Astrocyte (in vitro differentiated cells and primary cell): ENCODE results near the gene KCNIP2. TPM values are rescaled to one million over a fixed set of nuclear protein-coding genes. Genes with fewer than 3 reads are reported as not detected.

Experiments
- DNase-seq: peaks from one replicate; pipeline ENCODE4 v3.0.0-alpha.2; 2010; ENCODE audit warnings: low read depth
- FAIRE-seq: peaks from 2 replicates; lab custom pipeline; 2011; peaks lifted over from hg19 to GRCh38; lab: Jason Lieb, UNC
- H2AFZ ChIP-seq: 2 replicates; pipeline ENCODE4 v1.6.0; 2012; ENCODE audit warnings: low read depth, low read length, inconsistent platforms
- H3K27ac ChIP-seq: 2 replicates; pipeline ENCODE4 v1.5.1; 2011; ENCODE audit warnings: low read depth, low read length, inconsistent platforms
- H3K27me3 ChIP-seq: 2 replicates; pipeline ENCODE4 v1.6.0; 2011; ENCODE audit warnings: low read length, inconsistent platforms; ENCODE audit not compliant: insufficient read depth
- H3K36me3 ChIP-seq: 2 replicates; pipeline ENCODE4 v1.5.1; 2011; ENCODE audit warnings: low read length, inconsistent platforms; ENCODE audit not compliant: insufficient read depth
- H3K4me1 ChIP-seq: 2 replicates; pipeline ENCODE4 v1.5.1; 2011; ENCODE audit warnings: low read length, inconsistent platforms; ENCODE audit not compliant: insufficient read depth
- H3K4me2 ChIP-seq: 2 replicates; pipeline ENCODE4 v1.6.0; 2012; ENCODE audit warnings: low read length, inconsistent platforms
- H3K4me3 ChIP-seq: 2 replicates; pipeline ENCODE4 v1.5.1; 2011; ENCODE audit warnings: low read depth, mild to moderate bottlenecking, low read length, inconsistent platforms; ENCODE audit not compliant: insufficient read depth
- H3K79me2 ChIP-seq: 2 replicates; pipeline ENCODE4 v1.6.0; 2012; ENCODE audit warnings: mild to moderate bottlenecking, low read length, inconsistent platforms; ENCODE audit not compliant: insufficient read depth
- H3K9ac ChIP-seq: 2 replicates; pipeline ENCODE4 v1.6.0; 2012; ENCODE audit warnings: mild to moderate bottlenecking, low read length, inconsistent platforms
- H3K9me3 ChIP-seq: 2 replicates; pipeline ENCODE4 v1.5.1; 2012; ENCODE audit warnings: low read depth, mild to moderate bottlenecking, low read length, inconsistent platforms; ENCODE audit not compliant: insufficient read depth
- H4K20me1 ChIP-seq: 2 replicates; pipeline ENCODE4 v1.6.0; 2012; ENCODE audit warnings: low read length, inconsistent platforms; ENCODE audit not compliant: insufficient read depth
- H3K27ac Mint-ChIP-seq: one replicate; pipeline ENCODE4 v1.8.0; 2021; ENCODE audit warnings: mild to moderate bottlenecking, mixed read lengths; ENCODE audit not compliant: unreplicated experiment
- H3K27me3 Mint-ChIP-seq: one replicate; pipeline ENCODE4 v1.8.0; 2021; ENCODE audit warnings: low read depth, mixed read lengths; ENCODE audit not compliant: unreplicated experiment
- H3K36me3 Mint-ChIP-seq: one replicate; pipeline ENCODE4 v1.8.0; 2021; ENCODE audit warnings: low read depth, mixed read lengths; ENCODE audit not compliant: unreplicated experiment
- H3K4me1 Mint-ChIP-seq: one replicate; pipeline ENCODE4 v1.8.0; 2021; ENCODE audit warnings: low read depth, mixed read lengths; ENCODE audit not compliant: unreplicated experiment
- H3K4me3 Mint-ChIP-seq: one replicate; pipeline ENCODE4 v1.8.0; 2021; ENCODE audit warnings: mild to moderate bottlenecking, moderate library complexity, mixed read lengths; ENCODE audit not compliant: unreplicated experiment
- H3K9me3 Mint-ChIP-seq: one replicate; pipeline ENCODE4 v1.8.0; 2021; ENCODE audit warnings: mild to moderate bottlenecking, mixed read lengths; ENCODE audit not compliant: unreplicated experiment
- EZH2 ChIP-seq: IDR thresholded peaks from 2 replicates; pipeline ENCODE4 v1.6.1; 2012; ENCODE audit warnings: mild to moderate bottlenecking, low read length, inconsistent platforms; ENCODE audit not compliant: insufficient read depth
- total RNA-seq: library from RNA; stranded (reverse); gene quantifications from 2 replicates; pipeline ENCODE4 v1.2.1, GENCODE V29; 2021
- TF ChIP-seq, protein P1 (sequence below): IDR thresholded peaks from 2 replicates; pipeline ENCODE4 v1.5.1; 2011; ENCODE audit warnings: low read depth, mild to moderate bottlenecking, inconsistent platforms, low read length, moderate library complexity; ENCODE audit not compliant: insufficient read depth

The KCNIP2 gene
- total RNA-seq, 1 donor from 2014 or later: 2.5 TPM

DNA sequence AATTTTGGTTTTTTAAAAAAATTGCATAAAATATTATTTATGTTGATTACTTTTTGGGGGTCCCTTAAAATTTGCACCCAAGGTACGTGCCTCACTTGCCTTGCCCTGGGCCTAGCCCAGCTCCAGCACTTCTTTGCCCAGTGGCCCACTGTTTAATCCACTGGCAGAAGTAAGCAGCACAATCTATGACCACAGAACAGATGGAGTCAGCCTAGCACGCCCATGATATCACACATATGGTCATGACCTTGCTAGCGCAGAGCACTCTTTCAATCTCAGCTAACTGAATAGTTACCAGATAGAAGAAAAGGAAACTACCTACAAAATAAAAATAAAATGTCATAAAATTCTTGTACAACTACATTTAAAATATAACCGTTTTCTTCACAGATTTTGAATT, 31.0 kb downstream of the KCNIP2 start:
- TF ChIP-seq EZH2: no peak
- TF ChIP-seq, protein P1, sequence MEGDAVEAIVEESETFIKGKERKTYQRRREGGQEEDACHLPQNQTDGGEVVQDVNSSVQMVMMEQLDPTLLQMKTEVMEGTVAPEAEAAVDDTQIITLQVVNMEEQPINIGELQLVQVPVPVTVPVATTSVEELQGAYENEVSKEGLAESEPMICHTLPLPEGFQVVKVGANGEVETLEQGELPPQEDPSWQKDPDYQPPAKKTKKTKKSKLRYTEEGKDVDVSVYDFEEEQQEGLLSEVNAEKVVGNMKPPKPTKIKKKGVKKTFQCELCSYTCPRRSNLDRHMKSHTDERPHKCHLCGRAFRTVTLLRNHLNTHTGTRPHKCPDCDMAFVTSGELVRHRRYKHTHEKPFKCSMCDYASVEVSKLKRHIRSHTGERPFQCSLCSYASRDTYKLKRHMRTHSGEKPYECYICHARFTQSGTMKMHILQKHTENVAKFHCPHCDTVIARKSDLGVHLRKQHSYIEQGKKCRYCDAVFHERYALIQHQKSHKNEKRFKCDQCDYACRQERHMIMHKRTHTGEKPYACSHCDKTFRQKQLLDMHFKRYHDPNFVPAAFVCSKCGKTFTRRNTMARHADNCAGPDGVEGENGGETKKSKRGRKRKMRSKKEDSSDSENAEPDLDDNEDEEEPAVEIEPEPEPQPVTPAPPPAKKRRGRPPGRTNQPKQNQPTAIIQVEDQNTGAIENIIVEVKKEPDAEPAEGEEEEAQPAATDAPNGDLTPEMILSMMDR: no peak
- Mint-ChIP-seq H3K27me3 (no peaks in the 10 kb centered on the region), H3K4me3 (no peak overlapping the region), H3K36me3 (peaks cover 4% of the 10 kb centered on the region), H3K27ac (no peak overlapping the region), H3K4me1 (peaks cover 31% of the 10 kb centered on the region), H3K9me3 (no peaks in the 10 kb centered on the region)
- H3K27me3 ChIP-seq: no peaks in the 10 kb centered on the region
- H3K79me2 ChIP-seq: peaks cover 99% of the 10 kb centered on the region
- peaks cover 8% of the 10 kb centered on the region for H3K4me1 ChIP-seq
- H3K9ac ChIP-seq: no peak overlapping the region
- peaks cover 99% of the 10 kb centered on the region for H4K20me1 ChIP-seq
- DNase-seq: no peak
- no peak overlapping the region for H2AFZ ChIP-seq
- no peak for FAIRE-seq
- no peak overlapping the region for H3K27ac ChIP-seq
- H3K4me3 ChIP-seq: no peak overlapping the region
- H3K36me3 ChIP-seq: peaks cover 36% of the 10 kb centered on the region
- no peak overlapping the region for H3K4me2 ChIP-seq
- H3K9me3 ChIP-seq: no peaks in the 10 kb centered on the region

DNA sequence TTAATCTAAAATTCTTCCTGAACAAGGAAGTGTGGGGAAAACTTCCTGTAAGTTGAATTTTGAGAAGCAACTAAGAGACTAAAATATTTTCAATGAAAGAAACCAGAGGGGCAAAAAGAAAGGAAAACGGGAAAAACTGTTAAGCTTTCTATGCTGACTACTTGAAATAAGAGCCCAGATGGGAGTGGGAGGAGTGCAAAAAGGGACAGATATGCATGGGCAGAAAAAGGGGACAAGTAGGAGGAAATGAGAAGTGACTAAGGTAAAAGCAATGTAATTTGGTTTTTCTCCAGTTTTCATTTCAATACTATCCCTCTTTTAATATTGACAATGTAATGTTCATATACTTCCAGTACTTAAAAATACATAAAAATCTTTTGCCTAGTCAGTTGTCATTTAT, 36.4 kb downstream of the KCNIP2 start:
- Histone ChIP-seq H3K79me2 (peaks cover 84% of the 10 kb centered on the region), H3K27ac (no peak overlapping the region), H3K4me1 (peaks cover 3% of the 10 kb centered on the region), H3K9me3 (no peaks in the 10 kb centered on the region), H3K27me3 (no peaks in the 10 kb centered on the region), H3K36me3 (peaks cover 69% of the 10 kb centered on the region), H3K9ac (no peak overlapping the region), H3K4me3 (no peak overlapping the region), H3K4me2 (peak overlapping the region; percentile 1), H4K20me1 (peaks cover 90% of the 10 kb centered on the region), H2AFZ (no peak overlapping the region)
- DNase-seq (no peak), FAIRE-seq (no peak)
- H3K4me3 Mint-ChIP-seq: peak overlapping the region; percentile 35
- no peak overlapping the region for H3K27ac Mint-ChIP-seq
- H3K27me3 Mint-ChIP-seq: no peaks in the 10 kb centered on the region
- no peak for TF ChIP-seq EZH2
- TF ChIP-seq, protein P1: no peak
- H3K36me3 Mint-ChIP-seq: peaks cover 15% of the 10 kb centered on the region
- no peaks in the 10 kb centered on the region for H3K9me3 Mint-ChIP-seq
- peaks cover 12% of the 10 kb centered on the region for H3K4me1 Mint-ChIP-seq

DNA sequence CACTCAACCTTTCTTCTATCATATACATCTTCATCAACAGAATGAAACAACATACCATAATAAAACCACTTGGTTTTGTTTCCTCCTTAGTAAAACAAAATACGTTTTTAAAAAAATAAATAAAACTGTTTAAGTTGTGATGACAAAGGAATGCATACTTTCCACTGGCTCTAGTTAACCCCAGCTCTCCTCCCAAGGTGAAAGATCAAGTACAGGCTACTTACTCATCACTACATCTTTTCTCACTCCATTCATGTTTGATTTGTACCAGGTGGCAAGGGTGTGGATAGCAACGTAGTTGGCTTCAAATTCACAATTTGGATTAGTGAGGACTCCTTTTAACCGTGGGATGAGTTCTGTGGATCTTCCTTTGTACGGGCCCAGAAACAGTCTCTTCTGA, 40.1 kb downstream of the KCNIP2 start:
- TF ChIP-seq EZH2: no peak
- TF ChIP-seq, protein P1: no peak
- no peaks in the 10 kb centered on the region for H3K9me3 ChIP-seq
- no peaks in the 10 kb centered on the region for H3K9me3 Mint-ChIP-seq
- no peak overlapping the region for H3K4me3 ChIP-seq
- peaks cover 90% of the 10 kb centered on the region for H4K20me1 ChIP-seq
- no peak overlapping the region for H2AFZ ChIP-seq
- H3K27me3 Mint-ChIP-seq: no peaks in the 10 kb centered on the region
- no peak overlapping the region for H3K27ac Mint-ChIP-seq
- no peak overlapping the region for H3K4me2 ChIP-seq
- FAIRE-seq: no peak
- H3K9ac ChIP-seq: no peak overlapping the region
- peaks cover 85% of the 10 kb centered on the region for H3K79me2 ChIP-seq
- H3K27me3 ChIP-seq: no peaks in the 10 kb centered on the region
- peaks cover 8% of the 10 kb centered on the region for H3K4me1 Mint-ChIP-seq
- H3K4me3 Mint-ChIP-seq: no peak overlapping the region
- H3K4me1 ChIP-seq: peaks cover 3% of the 10 kb centered on the region
- H3K36me3 Mint-ChIP-seq: peaks cover 30% of the 10 kb centered on the region
- peaks cover 54% of the 10 kb centered on the region for H3K36me3 ChIP-seq
- H3K27ac ChIP-seq: no peak overlapping the region
- no peak for DNase-seq
